IMR-90 (cell line): ENCODE measurements around the gene TELO2.

ENCODE experiments used
- POLR2A ChIP-seq: IDR thresholded peaks from 2 replicates; pipeline ENCODE4 v1.6.1; 2012; ENCODE audit warnings: mild to moderate bottlenecking, low read depth, low read length
- TF ChIP-seq, protein P1 (sequence below): conservative IDR thresholded peaks from 2 replicates; pipeline ENCODE4 v1.5.1; 2012; ENCODE audit warnings: mild to moderate bottlenecking, low read depth, low read length, improper control_type of control experiment

DNA sequence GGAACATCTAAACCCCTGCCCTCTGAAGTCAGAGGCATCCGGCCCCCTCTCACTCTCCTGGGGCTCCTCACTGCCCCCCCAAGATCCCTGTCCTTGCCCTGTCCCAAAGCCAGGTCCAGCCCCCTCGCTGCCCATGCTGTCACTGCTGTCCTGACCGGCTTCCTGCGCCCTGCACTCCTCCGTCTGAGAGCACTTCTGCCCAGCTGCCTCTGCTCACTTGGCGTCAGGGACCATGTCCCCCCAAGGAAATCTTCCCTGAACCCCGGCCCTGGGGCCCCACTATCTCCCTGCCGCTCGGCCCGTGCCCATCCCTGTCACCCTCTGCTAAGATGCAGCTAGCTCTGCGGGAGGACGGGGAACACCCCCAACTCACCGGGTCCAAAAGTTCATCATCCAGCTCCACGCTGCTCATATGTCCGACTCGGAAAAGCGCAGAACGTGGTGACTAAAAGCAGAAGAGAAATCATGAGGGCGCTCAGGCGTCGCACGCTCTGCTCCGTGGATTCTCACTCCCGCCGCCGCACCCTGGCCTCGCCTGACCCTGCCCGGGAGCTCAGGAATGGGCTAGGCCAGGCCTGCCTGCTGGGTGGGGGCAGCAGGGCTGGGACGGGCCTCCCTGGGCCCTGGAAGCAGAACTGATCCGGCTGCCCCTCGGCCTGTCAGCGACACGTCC is 28.1 kb upstream of the TELO2 start:
- no peak for TF ChIP-seq POLR2A
- TF ChIP-seq, protein P1, sequence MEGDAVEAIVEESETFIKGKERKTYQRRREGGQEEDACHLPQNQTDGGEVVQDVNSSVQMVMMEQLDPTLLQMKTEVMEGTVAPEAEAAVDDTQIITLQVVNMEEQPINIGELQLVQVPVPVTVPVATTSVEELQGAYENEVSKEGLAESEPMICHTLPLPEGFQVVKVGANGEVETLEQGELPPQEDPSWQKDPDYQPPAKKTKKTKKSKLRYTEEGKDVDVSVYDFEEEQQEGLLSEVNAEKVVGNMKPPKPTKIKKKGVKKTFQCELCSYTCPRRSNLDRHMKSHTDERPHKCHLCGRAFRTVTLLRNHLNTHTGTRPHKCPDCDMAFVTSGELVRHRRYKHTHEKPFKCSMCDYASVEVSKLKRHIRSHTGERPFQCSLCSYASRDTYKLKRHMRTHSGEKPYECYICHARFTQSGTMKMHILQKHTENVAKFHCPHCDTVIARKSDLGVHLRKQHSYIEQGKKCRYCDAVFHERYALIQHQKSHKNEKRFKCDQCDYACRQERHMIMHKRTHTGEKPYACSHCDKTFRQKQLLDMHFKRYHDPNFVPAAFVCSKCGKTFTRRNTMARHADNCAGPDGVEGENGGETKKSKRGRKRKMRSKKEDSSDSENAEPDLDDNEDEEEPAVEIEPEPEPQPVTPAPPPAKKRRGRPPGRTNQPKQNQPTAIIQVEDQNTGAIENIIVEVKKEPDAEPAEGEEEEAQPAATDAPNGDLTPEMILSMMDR: no peak
